Fibroblast of skin of back (primary cell): Measurements from ENCODE around the gene MEPE.
"Not testable (repeated sequence)": the region's sequence is repeated elsewhere in the genome, so short reads cannot be mapped to it uniquely, and the experiment has no call there.

ENCODE experiments used
- DNase-seq: peaks from one replicate; pipeline ENCODE4 v3.0.0-alpha.2; 2013

Gene MEPE

DNA sequence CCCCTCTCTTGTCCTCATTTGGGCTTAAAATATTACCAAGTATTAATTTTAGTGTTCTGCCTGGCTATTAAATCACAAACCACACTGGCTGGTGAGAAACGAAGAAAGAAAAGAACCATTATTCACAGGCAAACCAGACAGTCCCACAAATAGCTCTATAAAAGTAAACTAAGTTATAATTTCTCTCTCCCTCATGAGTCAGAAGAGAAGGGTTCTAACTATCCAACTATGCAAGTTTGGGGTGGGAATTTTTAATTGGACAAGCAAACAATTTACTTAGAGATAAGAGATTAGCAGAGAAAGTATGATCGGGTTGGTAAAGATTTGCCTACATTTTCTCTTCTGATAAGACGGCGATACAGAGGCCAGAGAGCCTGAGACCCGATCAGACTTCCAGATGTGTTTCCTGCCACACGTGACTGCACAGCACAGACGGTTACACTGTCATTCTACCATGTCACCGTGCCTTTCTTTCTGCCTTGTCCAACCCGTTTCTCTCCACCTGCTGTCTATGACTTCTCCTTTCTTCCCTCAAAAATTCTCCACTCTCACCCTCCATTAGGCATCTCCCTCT, 52.3 kb downstream of the MEPE start:
- DNase-seq, result no peak

DNA sequence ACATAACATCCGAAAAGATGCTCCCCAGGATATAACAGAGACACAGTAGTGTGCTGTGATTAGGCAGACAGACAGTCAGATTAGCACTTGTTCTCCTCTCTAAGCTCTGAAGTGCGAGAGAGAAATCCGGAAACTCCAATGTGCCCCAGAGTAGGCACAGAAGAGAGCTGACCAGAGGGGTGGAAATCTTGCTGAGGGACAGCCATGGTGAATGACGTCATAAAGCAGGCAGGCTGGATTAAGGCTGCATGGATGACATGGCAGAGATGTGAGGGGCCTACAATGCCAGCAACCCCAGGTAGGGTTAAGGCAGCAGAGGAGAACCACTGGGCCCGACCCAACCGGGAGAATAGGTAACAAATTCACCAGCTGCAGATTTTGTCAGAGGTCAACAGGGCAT, 53.3 kb downstream of the MEPE start:
- DNase-seq, result no peak

DNA sequence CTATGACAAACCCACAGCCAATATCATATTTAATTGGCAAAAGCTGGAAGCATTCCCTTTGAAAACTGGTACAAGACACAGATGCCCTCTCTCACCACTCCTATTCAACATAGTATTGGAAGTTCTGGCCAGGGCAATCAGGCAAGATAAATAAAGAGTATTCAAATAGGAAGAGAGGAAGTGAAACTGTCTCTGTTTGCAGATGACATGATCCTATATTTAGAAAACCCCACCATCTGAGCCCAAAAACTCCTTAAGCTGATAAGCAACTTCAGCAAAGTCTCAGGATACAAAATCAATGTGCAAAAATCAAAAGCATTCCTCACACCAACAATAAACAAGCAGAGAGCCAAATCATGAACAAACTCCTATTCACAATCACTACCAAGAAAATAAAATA, 58.0 kb downstream of the MEPE start:
- not testable (repeated sequence) for DNase-seq

DNA sequence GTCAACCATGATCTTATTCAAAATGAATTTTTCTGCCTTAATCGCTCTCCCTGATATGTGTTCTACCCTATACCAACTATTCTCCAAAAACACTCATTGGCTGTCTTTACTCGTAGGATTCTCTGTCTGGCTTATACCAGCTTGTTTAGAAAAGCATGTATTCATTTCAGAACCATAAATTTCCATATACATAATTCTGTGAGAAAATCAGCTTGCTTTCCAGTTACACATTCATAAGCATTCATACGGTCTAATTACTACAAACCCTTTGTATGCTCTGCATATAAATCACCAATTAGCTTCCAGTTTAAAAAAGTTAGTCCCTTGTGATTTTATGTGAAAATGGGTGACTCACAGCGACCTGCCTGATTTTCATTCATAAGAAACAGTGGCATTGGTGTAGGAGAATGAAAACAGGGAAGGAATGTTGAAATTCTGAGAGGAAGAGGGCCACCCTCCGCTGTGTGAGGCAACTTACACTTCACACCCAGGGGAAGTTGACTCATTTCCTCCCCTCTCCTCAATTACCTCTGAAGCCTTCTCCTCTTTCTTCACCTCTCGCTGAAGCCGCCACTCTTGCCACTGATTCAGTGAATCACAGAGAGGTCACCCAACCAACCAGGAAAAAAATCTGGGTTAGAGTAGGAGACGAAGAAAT, 63.3 kb downstream of the MEPE start:
- peak; percentile 87 for DNase-seq
